Measurements from ENCODE around the gene OTULIN.

OTULIN gene

DNA sequence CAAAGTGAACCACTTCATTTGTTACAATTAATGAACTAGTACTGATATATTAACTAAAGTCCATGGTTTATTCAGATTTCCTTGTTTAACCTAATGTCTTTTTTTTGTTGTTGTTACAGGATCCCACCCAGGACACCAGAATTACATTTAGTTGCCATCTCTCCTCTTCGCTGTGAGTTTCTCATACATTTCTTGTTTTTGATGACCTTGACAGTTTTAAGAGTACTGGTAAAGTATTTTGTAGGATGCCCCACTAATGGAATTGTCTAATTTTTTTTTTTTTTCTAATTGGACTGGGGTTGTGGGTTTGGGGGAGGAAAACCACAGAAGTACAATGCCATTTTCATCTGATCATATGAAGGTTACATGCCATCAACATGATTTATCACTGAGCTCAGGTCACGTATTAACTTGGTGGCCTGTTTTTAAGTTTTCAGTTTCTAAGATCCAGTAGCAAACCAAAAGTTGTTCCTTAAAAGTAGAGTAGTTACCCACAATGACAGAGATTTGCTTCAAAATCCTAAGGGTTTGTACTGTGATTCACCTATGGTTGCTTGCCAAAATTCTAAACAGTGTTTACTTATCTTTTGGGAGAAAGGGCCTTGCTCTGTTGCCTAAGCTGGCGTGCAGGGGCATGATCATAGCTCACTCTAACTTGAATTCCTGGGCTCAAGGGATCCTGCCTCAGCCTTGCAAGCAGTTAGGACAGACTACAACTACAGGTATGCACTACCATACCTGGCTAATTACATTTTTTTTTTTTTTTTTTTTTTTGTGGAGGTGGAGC is 4.5 kb upstream of the OTULIN start:
- TF ChIP-seq, protein P1, sequence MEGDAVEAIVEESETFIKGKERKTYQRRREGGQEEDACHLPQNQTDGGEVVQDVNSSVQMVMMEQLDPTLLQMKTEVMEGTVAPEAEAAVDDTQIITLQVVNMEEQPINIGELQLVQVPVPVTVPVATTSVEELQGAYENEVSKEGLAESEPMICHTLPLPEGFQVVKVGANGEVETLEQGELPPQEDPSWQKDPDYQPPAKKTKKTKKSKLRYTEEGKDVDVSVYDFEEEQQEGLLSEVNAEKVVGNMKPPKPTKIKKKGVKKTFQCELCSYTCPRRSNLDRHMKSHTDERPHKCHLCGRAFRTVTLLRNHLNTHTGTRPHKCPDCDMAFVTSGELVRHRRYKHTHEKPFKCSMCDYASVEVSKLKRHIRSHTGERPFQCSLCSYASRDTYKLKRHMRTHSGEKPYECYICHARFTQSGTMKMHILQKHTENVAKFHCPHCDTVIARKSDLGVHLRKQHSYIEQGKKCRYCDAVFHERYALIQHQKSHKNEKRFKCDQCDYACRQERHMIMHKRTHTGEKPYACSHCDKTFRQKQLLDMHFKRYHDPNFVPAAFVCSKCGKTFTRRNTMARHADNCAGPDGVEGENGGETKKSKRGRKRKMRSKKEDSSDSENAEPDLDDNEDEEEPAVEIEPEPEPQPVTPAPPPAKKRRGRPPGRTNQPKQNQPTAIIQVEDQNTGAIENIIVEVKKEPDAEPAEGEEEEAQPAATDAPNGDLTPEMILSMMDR (IDR thresholded peaks at IDR 0.05): no peak
- Mint-ChIP-seq H3K9me3 (peaks cover 8% of the 10 kb centered on the region), H3K4me3 (no peak overlapping the region), H3K4me1 (peaks cover 15% of the 10 kb centered on the region), H3K27ac (no peak overlapping the region), H3K27me3 (ENCODE audit: low read depth, poor library complexity) (peaks cover 17% of the 10 kb centered on the region), H3K36me3 (ENCODE audit: low read depth) (peaks cover 21% of the 10 kb centered on the region)
- no peak for DNase-seq

DNA sequence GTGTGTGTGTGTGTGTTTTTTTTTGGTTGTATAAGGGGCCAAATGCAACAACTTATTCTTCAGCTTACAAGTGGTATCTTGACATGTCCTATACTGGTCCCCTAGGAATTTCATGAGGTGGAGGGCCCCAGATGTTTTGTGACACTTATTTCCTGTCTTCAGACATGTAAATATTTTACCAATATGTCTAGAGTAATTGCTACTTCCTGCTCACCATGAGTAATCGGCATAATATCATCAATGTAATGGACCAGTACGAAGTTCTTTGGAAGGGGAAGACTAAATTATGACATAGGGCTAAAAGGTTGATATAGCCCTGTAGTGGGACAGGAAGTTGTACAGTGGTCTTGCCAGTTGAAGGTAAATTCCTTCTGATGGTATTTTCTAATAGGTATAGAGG is 3.7 kb upstream of the OTULIN start:
- peaks cover 21% of the 10 kb centered on the region for H3K36me3 Mint-ChIP-seq (ENCODE audit: low read depth)
- H3K4me1 Mint-ChIP-seq: peaks cover 23% of the 10 kb centered on the region
- no peak for DNase-seq
- H3K9me3 Mint-ChIP-seq: peaks cover 8% of the 10 kb centered on the region
- TF ChIP-seq, protein P1 (IDR thresholded peaks at IDR 0.05): no peak
- H3K27me3 Mint-ChIP-seq (ENCODE audit: low read depth, poor library complexity): peaks cover 8% of the 10 kb centered on the region
- H3K27ac Mint-ChIP-seq: no peak overlapping the region
- H3K4me3 Mint-ChIP-seq: no peak overlapping the region

DNA sequence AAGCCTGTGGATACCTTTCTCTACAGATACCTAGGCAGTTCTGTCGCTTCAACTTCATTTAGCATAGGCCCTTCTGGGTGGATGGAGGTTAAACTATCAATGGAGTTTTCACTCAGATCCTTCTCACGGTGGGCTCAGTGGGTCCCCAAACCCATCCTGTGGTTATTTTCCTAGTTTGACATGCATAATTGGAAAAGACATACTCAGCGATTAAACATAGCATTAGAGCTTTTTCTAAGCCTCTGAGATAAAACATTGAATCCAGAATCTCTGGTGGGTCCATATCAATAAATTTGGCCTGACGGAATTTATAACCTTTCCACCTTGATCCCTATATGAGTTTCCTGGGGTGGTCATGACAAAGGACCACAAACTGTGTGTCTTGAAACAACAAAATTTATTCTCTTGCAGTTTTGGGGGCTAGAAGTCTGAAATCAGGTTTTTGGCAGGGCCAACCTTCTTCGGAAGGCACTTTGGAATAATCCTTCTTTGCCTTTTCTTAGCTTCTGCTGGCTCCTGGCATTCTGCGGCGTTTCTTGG is 1.7 kb upstream of the OTULIN start:
- no peak overlapping the region for H3K27ac Mint-ChIP-seq
- H3K27me3 Mint-ChIP-seq (ENCODE audit: low read depth, poor library complexity): peaks cover 3% of the 10 kb centered on the region
- peaks cover 8% of the 10 kb centered on the region for H3K9me3 Mint-ChIP-seq
- TF ChIP-seq, protein P1 (IDR thresholded peaks at IDR 0.05): no peak
- DNase-seq: no peak
- peaks cover 38% of the 10 kb centered on the region for H3K4me1 Mint-ChIP-seq
- H3K4me3 Mint-ChIP-seq: peak overlapping the region; percentile 93
- H3K36me3 Mint-ChIP-seq (ENCODE audit: low read depth): peaks cover 25% of the 10 kb centered on the region

DNA sequence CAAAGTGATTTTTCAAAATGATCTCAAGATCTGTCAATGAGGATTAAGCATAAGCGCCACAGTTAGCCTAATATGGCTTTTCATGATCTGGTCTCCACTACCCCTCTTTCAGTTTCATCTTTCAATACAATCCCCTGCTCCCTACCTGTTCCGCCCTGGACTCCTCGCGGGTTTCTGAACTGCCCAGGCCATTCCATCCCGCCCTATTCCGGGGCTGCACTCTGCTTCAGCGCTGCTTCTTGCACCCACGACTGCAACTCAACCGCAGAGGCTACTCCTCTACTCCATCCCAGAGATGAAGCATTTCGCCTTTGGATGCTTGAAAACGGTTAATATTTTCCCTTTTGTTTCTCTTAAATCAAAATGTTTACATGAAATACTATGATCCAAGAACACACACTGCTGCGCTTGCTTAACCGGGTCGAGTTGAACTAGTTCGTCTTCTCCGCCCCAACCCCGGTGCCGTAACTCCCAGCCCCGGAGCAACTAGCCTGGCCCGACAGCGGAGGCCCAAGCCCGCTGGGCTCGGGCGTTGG is 716 bp upstream of the OTULIN start:
- DNase-seq: peak; percentile 23

DNA sequence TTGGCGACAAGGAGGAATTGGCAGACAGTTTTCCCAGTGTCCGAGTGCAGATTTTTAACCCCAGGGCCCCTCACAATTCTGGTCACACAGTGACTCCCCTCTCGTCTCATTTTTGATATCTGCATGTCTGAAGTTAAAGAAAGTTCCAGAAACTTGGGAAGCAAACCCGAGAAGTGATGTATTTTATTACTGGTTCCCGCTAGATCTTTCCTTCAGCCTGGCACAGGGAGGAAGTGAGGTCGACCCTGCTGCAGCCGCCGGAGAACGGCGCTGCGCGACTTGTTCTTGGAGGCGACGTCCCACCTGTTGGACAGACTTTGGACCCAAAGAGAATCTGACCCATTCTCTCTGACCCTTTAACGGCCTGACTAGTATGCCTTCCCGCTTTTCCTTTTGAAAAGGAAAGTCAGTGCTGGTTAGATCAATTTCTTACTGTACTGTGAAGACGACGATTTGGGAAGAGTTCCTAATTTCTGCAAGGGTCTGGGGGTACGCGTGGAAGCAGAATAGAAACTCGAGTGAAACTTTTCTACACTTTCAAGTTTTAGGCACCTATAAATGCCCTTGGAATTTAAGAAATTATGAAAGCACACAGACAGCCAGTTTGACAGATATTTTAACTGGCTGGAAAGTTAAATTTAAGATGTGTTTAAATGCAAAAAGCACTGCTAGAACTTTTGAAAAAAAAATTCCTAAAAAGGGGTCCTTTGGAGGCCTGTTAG is 744 bp downstream of the OTULIN start:
- TF ChIP-seq, protein P1 (IDR thresholded peaks at IDR 0.05): no peak
- peaks cover 46% of the 10 kb centered on the region for H3K4me1 Mint-ChIP-seq
- H3K4me3 Mint-ChIP-seq: peak overlapping the region; percentile 94
- peaks cover 3% of the 10 kb centered on the region for H3K27me3 Mint-ChIP-seq (ENCODE audit: low read depth, poor library complexity)
- H3K27ac Mint-ChIP-seq: peak overlapping the region; percentile 79
- H3K9me3 Mint-ChIP-seq: peaks cover 5% of the 10 kb centered on the region
- peak; percentile 25 for DNase-seq
- peaks cover 32% of the 10 kb centered on the region for H3K36me3 Mint-ChIP-seq (ENCODE audit: low read depth)

More for the DNA sequence above, 716 bp upstream of the OTULIN start:
- Mint-ChIP-seq H3K9me3 (peaks cover 8% of the 10 kb centered on the region), H3K27ac (peak overlapping the region; percentile 46), H3K4me1 (peaks cover 46% of the 10 kb centered on the region), H3K36me3 (ENCODE audit: low read depth) (peaks cover 32% of the 10 kb centered on the region), H3K4me3 (peak overlapping the region; percentile 93), H3K27me3 (ENCODE audit: low read depth, poor library complexity) (peaks cover 3% of the 10 kb centered on the region)
- TF ChIP-seq, protein P1 (IDR thresholded peaks at IDR 0.05): no peak

All from nephron progenitor cell (in vitro differentiated cells).